Small intestine (tissue), 7 donors: Measurements from ENCODE around the gene TMEM145. TPM values are rescaled to one million over a fixed set of nuclear protein-coding genes. Genes with fewer than 3 reads are reported as not detected.

ENCODE experiments used
- DNase-seq, 2 donors: peaks; one replicate each; pipeline versions ENCODE4 v3.0.0 to v3.0.0-alpha.2; 2013
- FAIRE-seq: peaks from 2 replicates; lab custom pipeline; 2012; peaks lifted over from hg19 to GRCh38; lab: Jason Lieb, UNC
- H3K27ac ChIP-seq, 3 donors: one replicate each; pipeline ENCODE4 v1.5.1; 2013; ENCODE audit warnings: low read length in 2 of 3, mild to moderate bottlenecking in 2 of 3, control low read depth in 1 of 3, inconsistent platforms in 1 of 3, low read depth in 1 of 3, moderate library complexity in 1 of 3
- H3K27me3 ChIP-seq, 3 donors: one replicate each; pipeline ENCODE4 v1.6.1; 2013; ENCODE audit warnings: low read length in 3 of 3, inconsistent platforms in 1 of 3; ENCODE audit not compliant: control insufficient read depth in 3 of 3, insufficient read depth in 3 of 3
- H3K36me3 ChIP-seq, 3 donors: one replicate each; pipeline ENCODE4 v1.6.1; 2013; ENCODE audit warnings: low read length in 3 of 3, inconsistent platforms in 1 of 3, low read depth in 1 of 3, mild to moderate bottlenecking in 1 of 3, moderate library complexity in 1 of 3; ENCODE audit not compliant: control insufficient read depth in 3 of 3, insufficient read depth in 2 of 3
- H3K4me1 ChIP-seq, 3 donors: one replicate each; pipeline ENCODE4 v1.6.1; 2013; ENCODE audit warnings: low read length in 2 of 3, inconsistent platforms in 1 of 3, low read depth in 1 of 3, mild to moderate bottlenecking in 1 of 3, moderate library complexity in 1 of 3; ENCODE audit not compliant: control insufficient read depth in 3 of 3, insufficient read depth in 2 of 3
- H3K4me3 ChIP-seq, 3 donors: one replicate each; pipeline ENCODE4 v1.5.1; 2013; ENCODE audit warnings: low read length in 3 of 3, control low read depth in 1 of 3, inconsistent platforms in 1 of 3, low read depth in 1 of 3, mild to moderate bottlenecking in 1 of 3, moderate library complexity in 1 of 3
- H3K9me3 ChIP-seq, 2 donors: one replicate each; pipeline ENCODE4 v1.6.1; 2013; ENCODE audit warnings: low read depth in 1 of 2, low read length in 1 of 2; ENCODE audit not compliant: control insufficient read depth in 2 of 2, insufficient read depth in 1 of 2
- WGBS, 3 donors: extraction: QIAGEN DNeasy Blood & Tissue Kit; methylation state at CpG; one replicate each; pipeline ENCODE4 v1.1.7; 2013; 5-methylcytosine and 5-hydroxymethylcytosine counted together
- polyA plus RNA-seq, 4 donors: library from polyadenylated mRNA; stranded (reverse) in 3 of 4; unstranded in 1 of 4; fragments of 200-250 nt in 3 of 4; fragments of 120-200 nt in 1 of 4; gene quantifications; one replicate each; pipeline versions ENCODE4 v1.2.1 to v1.2.3, GENCODE V29; 2013
- donor health status: healthy with polysubstance abuse.
- donor health status: control.
- donor health status: control.
- donor health status: Bipolar disorder and iron deficiency.
- donor health status: healthy.

TMEM145 gene
- polyA plus RNA-seq, 4 donors: 0.83 to 1.1 TPM; not detected in 2

DNA sequence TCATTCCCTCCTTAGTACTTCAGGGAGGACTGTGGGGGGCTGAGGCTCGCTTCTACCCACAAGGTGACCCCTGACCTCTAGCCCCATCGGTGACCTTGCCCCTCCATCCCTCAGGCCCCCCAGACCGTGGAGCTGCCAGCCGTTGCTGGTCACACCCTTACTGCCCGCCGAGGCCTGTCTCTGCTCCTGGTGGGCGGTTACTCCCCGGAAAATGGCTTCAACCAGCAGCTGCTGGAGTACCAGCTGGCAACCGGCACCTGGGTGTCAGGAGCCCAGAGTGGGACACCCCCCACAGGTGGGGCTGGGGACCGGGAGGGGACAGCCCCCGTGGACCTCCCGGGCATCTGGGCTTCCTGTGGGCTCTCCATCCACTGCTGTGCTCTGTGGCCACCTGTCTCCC is 44.2 kb downstream of the TMEM145 start:
- no peaks in the 10 kb centered on the region for H3K4me1 ChIP-seq
- H3K36me3 ChIP-seq: peaks cover 0 to 90% (median 0%) of the 10 kb centered on the region in 3 donors
- no peaks in the 10 kb centered on the region for H3K9me3 ChIP-seq
- no peaks in the 10 kb centered on the region for H3K27me3 ChIP-seq
- no peak for FAIRE-seq
- H3K4me3 ChIP-seq: no peak overlapping the region
- no peak overlapping the region for H3K27ac ChIP-seq
- DNase-seq: no peak
- WGBS, 3 donors: 89 to 92% (median 91%) methylated on average over 12 of the region's 12 CpGs

DNA sequence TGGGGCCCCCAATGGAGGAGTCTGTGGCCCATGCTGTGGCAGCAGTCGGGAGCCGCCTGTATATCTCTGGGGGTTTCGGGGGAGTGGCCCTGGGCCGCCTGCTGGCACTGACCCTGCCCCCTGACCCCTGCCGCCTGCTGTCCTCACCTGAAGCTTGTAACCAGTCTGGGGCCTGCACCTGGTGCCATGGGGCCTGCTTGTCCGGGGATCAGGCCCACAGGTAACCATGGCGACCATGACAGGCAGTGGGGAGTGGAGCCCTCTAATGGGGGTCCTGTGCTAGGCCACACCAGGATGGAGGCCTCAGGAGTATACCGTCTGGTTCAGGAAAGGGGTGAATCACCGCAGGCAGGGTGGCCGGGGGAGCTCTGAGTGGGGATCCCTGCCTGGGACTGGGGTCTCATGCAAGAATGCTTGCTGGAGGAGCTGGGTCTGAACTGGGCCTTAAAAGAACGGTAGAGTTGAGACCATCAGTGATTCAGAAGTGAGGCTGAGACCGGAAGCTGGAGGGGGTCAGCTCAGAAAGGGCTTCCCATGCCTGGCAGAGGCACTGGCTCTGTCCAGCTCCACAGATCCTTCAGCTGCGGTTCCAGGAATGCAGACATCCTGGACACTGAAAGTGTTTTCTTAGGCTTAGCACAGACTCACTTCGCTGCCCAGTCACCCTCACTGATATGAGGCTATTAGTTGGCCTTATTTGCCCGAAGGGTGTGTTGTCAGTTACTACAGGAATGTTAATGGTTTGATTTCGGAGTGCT is 47.9 kb downstream of the TMEM145 start:
- H3K27ac ChIP-seq: no peak overlapping the region
- FAIRE-seq (no peak), DNase-seq (no peak)
- peaks cover 0 to 81% (median 3%) of the 10 kb centered on the region in 3 donors for H3K36me3 ChIP-seq
- WGBS, 3 donors: 89 to 92% (median 89%) methylated on average over 16 of the region's 16 CpGs
- no peaks in the 10 kb centered on the region for H3K4me1 ChIP-seq
- H3K27me3 ChIP-seq: no peaks in the 10 kb centered on the region
- H3K9me3 ChIP-seq: peaks cover 0 to 10% of the 10 kb centered on the region in 2 donors
- H3K4me3 ChIP-seq: no peak overlapping the region

DNA sequence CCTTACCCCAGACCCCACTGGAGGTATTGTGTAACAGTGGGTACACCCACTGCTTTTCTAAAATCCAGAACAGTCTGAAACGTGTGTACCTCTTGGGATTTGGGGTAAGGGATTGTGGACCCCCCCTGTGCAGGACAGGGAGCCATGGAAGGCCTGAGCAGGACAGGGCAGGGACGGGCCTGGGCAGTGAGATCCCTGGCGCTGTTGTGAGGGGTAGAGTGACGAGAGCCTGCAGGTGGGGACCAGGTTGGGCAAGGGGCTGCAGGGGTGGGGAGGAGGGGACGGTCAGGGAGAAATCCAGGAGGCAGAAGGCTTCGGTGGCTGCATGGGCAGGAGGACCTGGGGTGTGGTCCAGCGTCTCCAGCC is 48.4 kb downstream of the TMEM145 start:
- 93 to 95% (median 93%) methylated on average over 7 of the region's 7 CpGs for WGBS, 3 donors
- FAIRE-seq: no peak
- H3K36me3 ChIP-seq: peaks cover 0 to 78% (median 3%) of the 10 kb centered on the region in 3 donors
- H3K4me3 ChIP-seq: no peak overlapping the region
- H3K27me3 ChIP-seq: no peaks in the 10 kb centered on the region
- H3K9me3 ChIP-seq: peaks cover 0 to 10% of the 10 kb centered on the region in 2 donors
- no peaks in the 10 kb centered on the region for H3K4me1 ChIP-seq
- H3K27ac ChIP-seq: no peak overlapping the region
- no peak for DNase-seq

DNA sequence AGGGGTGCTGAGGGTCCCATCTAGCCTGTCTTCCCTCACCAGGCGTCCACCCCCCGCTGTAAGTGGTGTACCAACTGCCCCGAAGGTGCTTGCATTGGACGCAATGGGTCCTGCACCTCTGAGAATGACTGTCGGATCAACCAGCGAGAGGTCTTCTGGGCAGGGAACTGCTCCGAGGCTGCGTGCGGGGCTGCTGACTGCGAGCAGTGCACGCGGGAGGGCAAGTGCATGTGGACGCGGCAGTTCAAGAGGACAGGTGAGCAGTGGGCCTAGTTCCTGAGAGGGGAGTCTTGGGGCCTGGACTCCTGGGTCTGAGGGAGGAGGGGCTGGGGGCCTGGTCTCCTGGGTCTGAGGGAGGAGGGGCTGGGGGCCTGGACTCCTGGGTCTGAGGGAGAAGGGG is 49.2 kb downstream of the TMEM145 start:
- Histone ChIP-seq H3K4me3 (no peak overlapping the region), H3K36me3 (peaks cover 0 to 71% (median 3%) of the 10 kb centered on the region in 3 donors), H3K4me1 (no peaks in the 10 kb centered on the region), H3K9me3 (peaks cover 0 to 10% of the 10 kb centered on the region in 2 donors), H3K27me3 (no peaks in the 10 kb centered on the region), H3K27ac (no peak overlapping the region)
- no peak for FAIRE-seq
- DNase-seq: no peak
- 95 to 99% (median 97%) methylated on average over 14 of the region's 14 CpGs for WGBS, 3 donors

DNA sequence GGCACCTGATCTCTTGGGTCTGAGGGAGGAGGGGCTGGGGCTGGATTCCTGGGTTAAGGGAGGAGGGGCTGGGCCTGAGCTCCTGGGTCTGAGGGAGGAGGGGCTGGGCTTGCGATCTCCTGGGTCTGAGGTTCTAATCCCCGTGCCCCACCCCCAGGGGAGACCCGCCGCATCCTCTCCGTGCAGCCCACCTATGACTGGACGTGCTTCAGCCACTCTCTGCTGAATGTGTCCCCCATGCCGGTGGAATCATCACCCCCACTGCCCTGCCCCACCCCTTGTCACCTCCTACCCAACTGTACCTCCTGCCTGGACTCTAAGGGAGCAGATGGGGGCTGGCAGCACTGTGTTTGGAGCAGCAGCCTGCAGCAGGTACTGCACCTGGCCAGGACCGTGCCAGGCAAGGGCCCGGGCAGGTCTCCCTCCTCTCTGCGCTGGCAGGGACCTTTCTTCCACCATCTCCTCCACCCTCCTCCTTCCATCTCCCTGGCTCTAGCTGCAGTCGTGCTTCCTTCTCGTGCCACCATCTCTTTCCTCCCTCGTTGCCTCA is 49.9 kb downstream of the TMEM145 start:
- 92 to 96% (median 96%) methylated on average over 12 to 13 of the region's 13 CpGs for WGBS, 3 donors

DNA sequence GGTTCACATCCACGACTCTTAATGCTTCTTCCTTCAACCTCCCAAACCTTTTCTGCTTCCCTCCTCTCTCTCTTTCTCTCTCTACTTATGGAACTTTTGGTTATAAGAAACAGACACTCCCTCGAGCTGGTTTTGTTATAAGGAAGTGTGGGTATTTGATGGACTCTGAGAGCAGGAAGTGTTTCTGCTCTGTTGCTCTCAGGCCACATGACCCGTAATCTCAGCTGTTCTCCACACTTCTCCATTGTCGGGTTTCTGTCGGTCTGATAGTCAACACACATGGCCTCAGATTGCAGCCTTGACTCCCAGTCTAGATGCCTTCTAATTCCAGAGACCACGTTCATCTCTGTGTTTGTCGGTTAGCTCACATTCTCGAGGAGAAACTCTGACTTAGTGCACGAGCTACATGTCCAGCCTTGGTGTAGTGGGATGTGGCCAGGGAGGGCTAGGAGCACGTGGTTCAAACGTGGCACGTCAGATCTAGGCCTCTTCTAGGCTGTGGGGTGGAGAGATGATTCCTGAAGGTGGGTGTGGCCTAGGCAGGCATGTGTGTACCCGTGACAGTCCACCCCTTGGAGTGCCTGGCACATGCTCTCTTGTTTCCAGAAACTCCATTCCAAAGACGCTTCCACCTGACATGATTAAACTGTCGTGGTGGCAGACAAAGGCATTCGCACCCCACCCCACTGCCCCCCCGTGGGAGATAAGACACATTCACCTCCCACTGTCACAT is 50.7 kb downstream of the TMEM145 start:
- Histone ChIP-seq H3K4me1 (no peaks in the 10 kb centered on the region), H3K4me3 (no peak overlapping the region), H3K36me3 (peaks cover 0 to 70% (median 3%) of the 10 kb centered on the region in 3 donors), H3K9me3 (peaks cover 0 to 10% of the 10 kb centered on the region in 2 donors), H3K27me3 (no peaks in the 10 kb centered on the region), H3K27ac (no peak overlapping the region)
- 86 to 93% (median 88%) methylated on average over 17 of the region's 17 CpGs for WGBS, 3 donors
- FAIRE-seq (no peak), DNase-seq (no peak)

More for the DNA sequence above, 49.9 kb downstream of the TMEM145 start:
- FAIRE-seq: no peak
- H3K9me3 ChIP-seq: peaks cover 0 to 10% of the 10 kb centered on the region in 2 donors
- no peak overlapping the region for H3K27ac ChIP-seq
- H3K4me3 ChIP-seq: no peak overlapping the region
- DNase-seq: no peak
- H3K27me3 ChIP-seq: no peaks in the 10 kb centered on the region
- H3K4me1 ChIP-seq: no peaks in the 10 kb centered on the region
- peaks cover 0 to 70% (median 3%) of the 10 kb centered on the region in 3 donors for H3K36me3 ChIP-seq

DNA sequence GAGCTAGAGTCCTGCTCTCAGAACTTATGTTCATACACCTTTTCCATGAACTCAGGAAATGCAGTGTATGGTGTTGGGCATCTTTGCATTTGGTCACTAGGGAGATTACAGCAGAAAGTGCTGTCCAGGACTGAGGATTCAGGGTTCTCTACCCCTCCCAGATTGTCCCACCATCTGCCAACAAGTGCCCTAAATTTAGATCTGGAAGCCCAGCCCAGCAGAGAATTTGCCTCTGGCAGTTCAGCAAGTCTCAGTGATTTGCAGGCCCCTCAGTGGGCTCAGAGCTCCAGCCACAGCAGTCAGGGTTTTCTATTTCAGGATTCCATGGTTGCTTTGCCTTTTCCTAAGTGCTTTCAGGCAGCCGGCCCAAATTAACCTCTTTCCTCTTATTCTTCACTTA is 53.6 kb downstream of the TMEM145 start:
- Histone ChIP-seq H3K4me1 (peaks cover 0 to 3% (median 0%) of the 10 kb centered on the region in 3 donors), H3K36me3 (peaks cover 0 to 76% (median 3%) of the 10 kb centered on the region in 3 donors), H3K4me3 (no peak overlapping the region), H3K27me3 (no peaks in the 10 kb centered on the region), H3K27ac (no peak overlapping the region), H3K9me3 (peaks cover 0 to 10% of the 10 kb centered on the region in 2 donors)
- 67 to 91% (median 85%) methylated on average over 1 of the region's 1 CpG for WGBS, 3 donors
- no peak for DNase-seq
- no peak for FAIRE-seq

DNA sequence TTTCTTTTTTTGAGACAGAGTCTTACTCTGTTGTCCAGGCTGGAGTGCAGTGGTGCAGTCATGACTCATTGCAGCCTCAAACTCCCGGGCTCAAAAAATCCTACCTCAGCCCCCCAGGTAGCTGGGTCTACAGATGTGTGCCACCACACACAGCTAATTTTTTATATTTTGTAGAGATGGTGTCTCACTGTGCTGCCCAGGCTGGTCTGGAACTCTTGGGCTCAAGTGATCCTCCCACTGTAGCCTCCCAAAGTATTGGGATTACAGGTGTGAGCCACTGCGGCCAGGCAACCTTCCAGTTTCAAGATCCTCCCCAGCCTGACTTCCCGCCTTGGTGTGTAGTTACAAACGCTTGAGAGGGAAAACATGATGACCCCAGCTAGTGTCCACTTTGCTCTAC is 54.8 kb downstream of the TMEM145 start:
- FAIRE-seq (no peak), DNase-seq (no peak)
- Histone ChIP-seq H3K36me3 (peaks cover 0 to 72% (median 3%) of the 10 kb centered on the region in 3 donors), H3K4me1 (peaks cover 0 to 3% (median 0%) of the 10 kb centered on the region in 3 donors), H3K4me3 (no peak overlapping the region), H3K9me3 (peaks cover 0 to 10% of the 10 kb centered on the region in 2 donors), H3K27ac (no peak overlapping the region), H3K27me3 (no peaks in the 10 kb centered on the region)
- 91 to 96% (median 92%) methylated on average over 4 of the region's 4 CpGs for WGBS, 3 donors
